NCI-H2196 (cell line): ENCODE results near the gene ZNF786.
"Not testable (repeated sequence)": the region's sequence is repeated elsewhere in the genome, so short reads cannot be mapped to it uniquely, and the experiment has no call there.

Experiments
- DNase-seq: peaks from one replicate; lab custom pipeline; 2025; ENCODE audit not compliant: unreplicated experiment; lab: John Stamatoyannopoulos, UW

ZNF786 gene

DNA sequence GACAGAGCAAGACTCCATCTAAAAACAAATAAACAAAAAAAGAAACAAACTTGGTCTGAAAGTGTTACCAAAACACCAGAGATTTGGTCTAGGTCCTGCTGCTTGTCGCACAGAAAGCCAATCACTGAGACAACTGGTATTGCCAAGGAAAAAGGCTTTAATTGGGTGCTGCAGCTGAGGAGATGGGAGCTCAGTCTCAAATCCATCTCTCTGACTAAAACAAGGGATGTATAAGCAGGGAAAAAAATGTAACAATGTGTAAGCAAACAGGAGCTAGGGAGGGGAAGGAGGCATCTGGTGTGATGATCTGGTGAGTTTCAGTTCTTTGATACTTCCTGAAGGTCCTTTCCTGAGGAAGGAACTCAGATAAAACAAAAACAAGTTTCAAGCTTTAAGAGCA, 53.8 kb downstream of the ZNF786 start:
- no peak for DNase-seq

- DNase-seq: no peak
These were observed 59.1 kb downstream of the ZNF786 start for GRCh38 chr7:149031353-149031910.

GRCh38 chr7:149030439-149030838, 60.1 kb downstream of the ZNF786 start:
- DNase-seq: not testable (repeated sequence)

DNA sequence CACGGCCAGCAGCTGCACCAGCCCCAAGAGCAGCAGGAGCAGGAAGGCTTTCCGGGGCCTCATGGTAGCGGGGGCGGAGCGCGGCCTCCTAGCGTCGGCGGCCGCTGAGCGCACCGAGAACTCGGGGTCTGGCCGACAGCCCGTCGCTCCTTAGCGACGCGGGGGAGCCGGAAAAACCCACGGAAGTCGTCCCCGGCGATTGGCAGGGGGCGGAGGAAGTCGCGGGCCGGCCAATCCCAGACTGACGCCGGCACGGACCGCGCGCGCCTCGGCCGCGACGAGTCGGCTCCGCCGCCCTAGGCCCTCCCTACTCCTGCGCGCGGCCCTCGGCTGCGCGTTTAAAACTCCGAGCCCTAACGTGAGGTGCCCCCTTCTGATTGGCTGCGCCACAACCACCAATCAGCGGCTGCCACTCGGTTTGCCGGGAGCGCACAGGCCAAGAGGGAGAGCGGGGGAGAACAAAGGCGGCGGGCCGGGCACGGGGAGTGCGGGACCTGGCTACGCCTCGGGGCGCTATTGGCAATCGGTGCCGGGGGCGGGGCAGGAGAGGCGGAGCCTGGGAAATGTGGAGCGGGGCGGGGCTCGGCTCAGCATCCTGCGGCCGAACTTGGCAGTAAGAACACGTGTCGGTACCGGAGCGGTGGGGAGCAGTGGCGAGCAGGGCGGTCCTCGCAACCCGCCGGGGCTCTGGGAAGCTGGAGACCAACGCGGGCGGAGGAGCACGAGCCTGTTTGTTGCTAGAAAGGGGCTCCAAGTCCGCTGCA, 62.0 kb downstream of the ZNF786 start, which contains the start of gene PDIA4:
Gene PDIA4, minus strand, starts transcription at position 160 of the 764 bp plus-strand sequence. Its CDS starts 97 bp downstream, at position 63.
- peak; percentile 98 for DNase-seq

DNA sequence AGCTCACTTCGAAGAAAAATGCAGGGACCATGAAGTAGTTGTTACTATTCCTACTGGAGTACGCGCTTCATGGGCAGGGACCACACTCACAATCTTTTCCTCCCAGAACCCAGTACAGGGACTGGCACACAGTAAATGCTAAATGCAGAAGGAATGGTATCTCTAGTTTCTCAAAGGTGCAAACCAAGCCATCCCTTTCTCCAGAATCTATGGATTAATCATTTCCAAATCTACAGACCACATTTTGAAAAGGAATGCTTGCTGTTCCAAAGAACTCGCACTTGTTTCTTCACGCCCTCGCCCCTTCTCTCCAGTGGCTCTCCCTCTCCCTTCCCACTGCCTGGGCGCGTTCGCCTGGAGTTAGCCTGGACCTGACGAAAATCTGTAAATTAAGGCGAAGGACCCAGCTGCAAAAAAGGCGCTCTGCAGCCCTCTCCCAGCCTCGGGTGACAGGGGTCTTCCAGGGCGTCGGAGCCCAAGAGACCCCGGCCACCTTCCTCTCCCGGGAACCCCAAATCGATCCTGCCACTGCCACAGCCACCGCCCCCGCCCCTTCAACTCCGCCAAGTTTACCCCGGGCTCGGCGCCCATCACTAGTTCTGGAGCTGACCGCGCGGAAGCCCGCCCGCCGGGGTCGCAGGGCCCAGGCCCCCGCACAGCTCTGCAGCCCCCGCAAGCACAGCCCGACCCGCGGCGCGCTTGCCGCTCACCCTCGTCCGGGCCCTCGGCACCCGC, 62.7 kb downstream of the ZNF786 start:
- no peak for DNase-seq

GRCh38 chr7:149027055-149027454, 63.5 kb downstream of the ZNF786 start:
- DNase-seq: no peak

DNA sequence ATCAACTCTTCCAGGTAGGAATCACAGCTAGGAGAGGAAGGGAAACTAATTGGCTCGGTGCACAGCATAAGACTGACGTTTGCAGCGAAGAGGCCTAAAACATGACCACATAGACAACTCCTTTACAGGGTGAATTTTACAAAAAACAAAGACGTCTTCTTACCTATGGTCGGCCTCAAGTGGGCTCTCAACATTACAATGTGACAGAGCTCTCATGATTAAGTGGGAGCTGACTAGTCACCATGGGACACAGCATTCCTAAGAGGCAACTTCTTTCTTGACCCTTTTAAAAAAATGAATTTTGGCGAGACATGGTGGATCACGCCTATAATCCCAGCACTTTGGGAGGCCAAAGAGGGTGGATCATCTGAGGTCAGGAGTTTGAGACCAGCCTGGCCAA, 66.9 kb downstream of the ZNF786 start:
- DNase-seq: no peak

GRCh38 chr7:149022756-149023360, 67.7 kb downstream of the ZNF786 start:
- no peak for DNase-seq

- DNase-seq: no peak
These were observed 68.8 kb downstream of the ZNF786 start for GRCh38 chr7:149021725-149022062.

DNA sequence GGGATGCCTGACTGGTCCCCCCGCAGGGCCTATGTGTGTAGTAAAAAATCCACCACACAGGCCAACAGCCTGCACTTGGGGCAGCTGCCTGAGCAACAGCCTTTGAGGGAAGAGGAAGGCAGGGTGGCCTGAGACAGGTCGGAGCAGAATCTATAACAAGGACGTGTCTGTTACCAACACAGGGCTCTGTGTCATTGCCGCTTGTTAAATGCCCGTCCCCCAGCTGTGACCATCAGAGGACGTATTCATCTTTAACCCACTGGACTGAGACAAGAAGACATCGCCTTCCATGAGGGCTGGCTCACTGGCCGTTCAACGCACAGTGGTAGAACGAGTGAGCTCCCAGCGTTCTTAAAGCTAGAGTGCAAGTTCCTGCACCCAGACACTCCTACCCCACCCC, 70.0 kb downstream of the ZNF786 start:
- no peak for DNase-seq
